CD4-positive, alpha-beta T cell treated with Interleukin-15 for 1 hour (primary cell): ENCODE results near the gene ACOX2.

Experiments used
- DNase-seq: peaks from one replicate; pipeline ENCODE4 v3.0.0-alpha.2; 2020

Gene ACOX2

GRCh38 chr3:58471025-58471887 is 65.7 kb downstream of the ACOX2 start:
- peak; percentile 61 for DNase-seq

- no peak for DNase-seq
Measured at GRCh38 chr3:58470363-58471024, 66.5 kb downstream of the ACOX2 start.

GRCh38 chr3:58469096-58469495 is 67.9 kb downstream of the ACOX2 start:
- no peak for DNase-seq

GRCh38 chr3:58466899-58467563 is 70.0 kb downstream of the ACOX2 start:
- no peak for DNase-seq

DNA sequence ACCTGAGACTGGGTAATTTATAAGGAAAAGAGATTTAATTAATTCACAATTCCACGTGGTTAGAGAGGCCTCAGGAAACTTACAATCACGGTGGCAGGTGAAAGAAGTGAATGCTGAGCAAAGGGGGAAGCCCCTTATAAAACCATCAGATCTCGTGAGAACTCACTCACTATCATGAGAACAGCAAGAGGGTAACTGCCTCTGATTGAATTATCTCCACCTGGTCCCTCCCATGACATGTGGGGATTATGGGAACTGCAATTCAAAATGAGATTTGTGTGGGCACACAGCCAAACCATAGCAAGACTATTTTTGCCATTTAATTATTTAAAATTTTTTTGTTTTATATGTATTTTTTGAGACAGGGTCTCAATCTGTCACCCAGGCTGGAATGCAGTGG is 72.1 kb downstream of the ACOX2 start:
- DNase-seq = no peak

DNA sequence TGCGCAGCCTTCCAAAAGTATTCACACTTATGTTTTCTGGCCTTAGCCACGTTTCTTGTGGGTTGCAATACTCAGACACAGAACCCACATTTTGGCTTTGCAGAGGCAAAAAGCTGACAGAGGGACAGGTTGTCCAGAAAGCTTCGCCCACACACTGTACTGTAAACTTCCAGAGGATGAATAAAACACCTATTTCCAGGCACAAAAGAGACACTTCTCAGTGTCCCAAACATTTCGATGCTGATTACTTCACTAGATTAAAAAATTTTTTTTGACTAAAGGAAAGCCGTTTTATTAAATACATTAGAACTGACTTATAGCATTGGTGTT is 73.1 kb downstream of the ACOX2 start:
- no peak for DNase-seq

- DNase-seq = peak; percentile 74
Measured at GRCh38 chr3:58463181-58463941, 73.6 kb downstream of the ACOX2 start.

- DNase-seq = no peak
Measured at GRCh38 chr3:58462829-58463180, 74.2 kb downstream of the ACOX2 start.

- no peak for DNase-seq
Measured at GRCh38 chr3:58459160-58459559, 77.8 kb downstream of the ACOX2 start.
